Iris pigment epithelial cell (primary cell): ENCODE data around the gene DOHH.
"Not testable (repeated sequence)": the region's sequence is repeated elsewhere in the genome, so short reads cannot be mapped to it uniquely, and the experiment has no call there.

Experiments used
- DNase-seq: peaks from one replicate; pipeline ENCODE4 v3.0.0-alpha.2; 2011; ENCODE audit warnings: low read depth

DOHH gene

GRCh38 chr19:3534375-3535234 lies 34.1 kb upstream of the DOHH start:
- no peak for DNase-seq

- no peak for DNase-seq
Measured at GRCh38 chr19:3533563-3534216, 33.2 kb upstream of the DOHH start.

- no peak for DNase-seq
Measured at GRCh38 chr19:3533033-3533432, 32.6 kb upstream of the DOHH start.

GRCh38 chr19:3532154-3532786 lies 31.8 kb upstream of the DOHH start:
- DNase-seq: no peak

- no peak for DNase-seq
Measured at GRCh38 chr19:3531716-3532115, 31.2 kb upstream of the DOHH start.

GRCh38 chr19:3530389-3530788 lies 29.9 kb upstream of the DOHH start:
- no peak for DNase-seq

- not testable (repeated sequence) for DNase-seq
Measured at GRCh38 chr19:3529299-3529698, 28.8 kb upstream of the DOHH start.

GRCh38 chr19:3528539-3529211 lies 28.2 kb upstream of the DOHH start:
- no peak for DNase-seq

GRCh38 chr19:3528080-3528479 lies 27.6 kb upstream of the DOHH start:
- no peak for DNase-seq

- no peak for DNase-seq
Measured at GRCh38 chr19:3527238-3527910, 26.9 kb upstream of the DOHH start.

- no peak for DNase-seq
Measured at GRCh38 chr19:3526507-3527237, 26.2 kb upstream of the DOHH start.

GRCh38 chr19:3524904-3525451 lies 24.5 kb upstream of the DOHH start:
- no peak for DNase-seq

GRCh38 chr19:3524078-3524842 lies 23.8 kb upstream of the DOHH start:
- no peak for DNase-seq

GRCh38 chr19:3523361-3524077 lies 23.0 kb upstream of the DOHH start:
- no peak for DNase-seq

- no peak for DNase-seq
Measured at GRCh38 chr19:3522421-3523360, 22.2 kb upstream of the DOHH start.

- no peak for DNase-seq
Measured at GRCh38 chr19:3521104-3521445, 20.6 kb upstream of the DOHH start.

- DNase-seq: no peak
Measured at GRCh38 chr19:3520166-3521103, 20.0 kb upstream of the DOHH start.
